Tibial nerve (tissue), 3 donors: Measurements from ENCODE around the gene DHX15.

Experiments used
- POLR2A ChIP-seq, 2 donors: fragments of 450-650 bp; IDR thresholded peaks; one replicate each; pipeline ENCODE4 v1.6.1; 2017; ENCODE audit warnings: antibody characterized with exemption in 2 of 2, mild to moderate bottlenecking in 2 of 2, moderate library complexity in 2 of 2
- TF ChIP-seq, protein P1 (sequence below), 5 experiments: fragments of 200-600 bp in 3 of 5; fragments of 450-650 bp in 2 of 5; sonication (generic) in 3 of 5; IDR thresholded peaks; one replicate each; pipeline ENCODE4 v1.5.1; 2016 to 2019; ENCODE audit warnings: antibody characterized with exemption in 5 of 5, mild to moderate bottlenecking in 3 of 5, moderate library complexity in 2 of 5

DNA sequence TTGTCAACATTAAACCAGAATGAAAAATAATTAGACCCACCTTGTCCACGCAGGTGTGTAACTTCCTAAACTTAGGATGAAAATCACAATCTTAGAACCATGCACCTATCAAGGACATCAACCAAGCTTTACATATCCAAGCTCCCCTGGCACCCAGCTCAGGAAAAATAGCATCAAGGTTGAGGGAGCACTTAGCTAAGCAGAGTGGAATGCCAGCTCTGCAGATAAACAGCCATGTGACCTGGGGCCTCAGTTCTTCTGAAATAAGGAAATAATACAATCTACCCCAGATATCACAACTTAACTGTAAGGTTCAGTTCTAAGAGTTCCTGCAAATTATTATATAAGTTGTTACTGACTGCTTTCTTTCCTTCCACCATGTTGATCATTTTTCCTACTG, 64.7 kb downstream of the DHX15 start:
- TF ChIP-seq POLR2A (IDR thresholded peaks at IDR 0.05) = no peak
- TF ChIP-seq, protein P1, sequence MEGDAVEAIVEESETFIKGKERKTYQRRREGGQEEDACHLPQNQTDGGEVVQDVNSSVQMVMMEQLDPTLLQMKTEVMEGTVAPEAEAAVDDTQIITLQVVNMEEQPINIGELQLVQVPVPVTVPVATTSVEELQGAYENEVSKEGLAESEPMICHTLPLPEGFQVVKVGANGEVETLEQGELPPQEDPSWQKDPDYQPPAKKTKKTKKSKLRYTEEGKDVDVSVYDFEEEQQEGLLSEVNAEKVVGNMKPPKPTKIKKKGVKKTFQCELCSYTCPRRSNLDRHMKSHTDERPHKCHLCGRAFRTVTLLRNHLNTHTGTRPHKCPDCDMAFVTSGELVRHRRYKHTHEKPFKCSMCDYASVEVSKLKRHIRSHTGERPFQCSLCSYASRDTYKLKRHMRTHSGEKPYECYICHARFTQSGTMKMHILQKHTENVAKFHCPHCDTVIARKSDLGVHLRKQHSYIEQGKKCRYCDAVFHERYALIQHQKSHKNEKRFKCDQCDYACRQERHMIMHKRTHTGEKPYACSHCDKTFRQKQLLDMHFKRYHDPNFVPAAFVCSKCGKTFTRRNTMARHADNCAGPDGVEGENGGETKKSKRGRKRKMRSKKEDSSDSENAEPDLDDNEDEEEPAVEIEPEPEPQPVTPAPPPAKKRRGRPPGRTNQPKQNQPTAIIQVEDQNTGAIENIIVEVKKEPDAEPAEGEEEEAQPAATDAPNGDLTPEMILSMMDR (IDR thresholded peaks at IDR 0.05) = no peak
